Retinal pigment epithelial cell (primary cell): ENCODE measurements around the gene SLC41A3.
A peak's percentile ranks its signal among the peaks of the same experiment; 100 is the strongest.
"Not testable (repeated sequence)": the region's sequence is repeated elsewhere in the genome, so short reads cannot be mapped to it uniquely, and the experiment has no call there.

Source experiments
- DNase-seq: peaks from one replicate; pipeline ENCODE4 v3.0.0-alpha.2; 2010; ENCODE audit warnings: low read depth
- H3K4me3 ChIP-seq: 2 replicates; pipeline ENCODE4 v1.5.1; 2011; ENCODE audit warnings: mild to moderate bottlenecking, low read length, control low read depth, moderate library complexity
- CTCF ChIP-seq: conservative IDR thresholded peaks from 2 replicates; pipeline ENCODE4 v1.5.1; 2011; ENCODE audit warnings: low read depth, low read length, control low read depth, inconsistent platforms

SLC41A3 gene

GRCh38 chr3:126004217-126004616 is 79.7 kb downstream of the SLC41A3 start:
- no peak for DNase-seq
- H3K4me3 ChIP-seq: no peak overlapping the region
- no peak for TF ChIP-seq CTCF

- no peak for TF ChIP-seq CTCF
- DNase-seq: no peak
- H3K4me3 ChIP-seq: no peak overlapping the region
Measured at GRCh38 chr3:126003447-126004190, 80.3 kb downstream of the SLC41A3 start.

- no peak overlapping the region for H3K4me3 ChIP-seq
- no peak for DNase-seq
- no peak for TF ChIP-seq CTCF
Measured at GRCh38 chr3:126002189-126002588, 81.7 kb downstream of the SLC41A3 start.

GRCh38 chr3:125996751-125997150 is 87.2 kb downstream of the SLC41A3 start:
- not testable (repeated sequence) for DNase-seq

GRCh38 chr3:125990253-125990970 is 93.5 kb downstream of the SLC41A3 start:
- TF ChIP-seq CTCF: no peak
- H3K4me3 ChIP-seq: peak overlapping the region; percentile 68
- peak; percentile 67 for DNase-seq

More at GRCh38 chr3:125996751-125997150, 87.2 kb downstream of the SLC41A3 start:
- H3K4me3 ChIP-seq: not testable (repeated sequence)

- not testable (repeated sequence) for DNase-seq, H3K4me3 ChIP-seq
Measured at GRCh38 chr3:125984951-125985350, 99.0 kb downstream of the SLC41A3 start.

GRCh38 chr3:125977104-125977503 is 106.8 kb downstream of the SLC41A3 start:
- not testable (repeated sequence) for DNase-seq, H3K4me3 ChIP-seq

- DNase-seq, H3K4me3 ChIP-seq: not testable (repeated sequence)
Measured at GRCh38 chr3:125976003-125976390, 107.9 kb downstream of the SLC41A3 start.

GRCh38 chr3:125975245-125976002 is 108.5 kb downstream of the SLC41A3 start:
- H3K4me3 ChIP-seq, DNase-seq: not testable (repeated sequence)
